GM12878 (cell line): Measurements from ENCODE around the gene CDC34. TPM values are rescaled to one million over a fixed set of nuclear protein-coding genes. Genes with fewer than 3 reads are reported as not detected.
A peak's percentile ranks its signal among the peaks of the same experiment; 100 is the strongest.

Source experiments
- CEBPB ChIP-seq, 2 experiments: fragments of 150-350 bp in 1 of 2; IDR thresholded peaks; 2 replicates each; pipeline ENCODE4 v1.6.1; 2012 to 2014; ENCODE audit warnings: low read depth in 2 of 2, low read length in 2 of 2, borderline replicate concordance in 1 of 2, inconsistent platforms in 1 of 2
- E2F8 ChIP-seq: fragments of 450-650 bp; IDR thresholded peaks from 2 replicates; pipeline ENCODE4 v1.6.1; 2018; ENCODE audit warnings: mild to moderate bottlenecking, low read depth, moderate library complexity; ENCODE audit not compliant: partially characterized antibody
- JUND ChIP-seq: IDR thresholded peaks from 2 replicates; pipeline ENCODE4 v1.6.1; 2012; ENCODE audit warnings: low read depth, mild to moderate bottlenecking, low read length, improper control_type of control experiment, moderate library complexity
- MYC ChIP-seq: IDR thresholded peaks from 2 replicates; pipeline ENCODE4 v1.6.1; 2011; ENCODE audit warnings: mild to moderate bottlenecking, low read length, moderate library complexity, inconsistent platforms; ENCODE audit not compliant: insufficient read depth, insufficient replicate concordance, insufficient read length, severe bottlenecking
- NR2C2 ChIP-seq: IDR thresholded peaks from 2 replicates; pipeline ENCODE4 v1.6.1; 2011; ENCODE audit warnings: borderline replicate concordance, low read depth; ENCODE audit not compliant: control insufficient read depth, insufficient read length
- PKNOX1 ChIP-seq: fragments of 450-650 bp; IDR thresholded peaks from 2 replicates; pipeline ENCODE4 v1.6.1; 2016; ENCODE audit warnings: mild to moderate bottlenecking
- PML ChIP-seq: IDR thresholded peaks from 2 replicates; pipeline ENCODE4 v1.6.1; 2012; ENCODE audit warnings: low read length, inconsistent platforms
- POLR2AphosphoS2 ChIP-seq: IDR thresholded peaks from 2 replicates; pipeline ENCODE4 v1.6.1; 2011; ENCODE audit warnings: low read depth, mild to moderate bottlenecking, low read length, improper control_type of control experiment, moderate library complexity
- RFX5 ChIP-seq: IDR thresholded peaks from 2 replicates; pipeline ENCODE4 v1.6.1; 2011; ENCODE audit warnings: low read depth, low read length, improper control_type of control experiment
- SMARCA5 ChIP-seq: fragments of 450-650 bp; IDR thresholded peaks from 2 replicates; pipeline ENCODE4 v1.6.1; 2017; ENCODE audit warnings: mild to moderate bottlenecking
- STAT1 ChIP-seq: fragments of 450-650 bp; conservative IDR thresholded peaks from 2 replicates; pipeline ENCODE4 v1.6.1; 2014; ENCODE audit warnings: antibody characterized with exemption, mild to moderate bottlenecking
- ZBTB4 ChIP-seq: fragments of 450-650 bp; formaldehyde crosslinking; IDR thresholded peaks from 2 replicates; pipeline ENCODE4 v1.4.0; 2022; ENCODE audit warnings: mild to moderate bottlenecking, moderate library complexity
- ZBTB40 ChIP-seq: fragments of 450-650 bp; IDR thresholded peaks from 2 replicates; pipeline ENCODE4 v1.6.1; 2016; ENCODE audit warnings: mild to moderate bottlenecking, moderate library complexity, borderline replicate concordance
- ZSCAN29 ChIP-seq: fragments of 450-650 bp; IDR thresholded peaks from 2 replicates; pipeline ENCODE4 v1.6.1; 2017; ENCODE audit warnings: mild to moderate bottlenecking, moderate library complexity
- polyA plus RNA-seq, 11 experiments: library from polyadenylated mRNA; depleted of rRNA in 4 of 11; unstranded in 6 of 11; stranded (reverse) in 5 of 11; fragments of >200 nt; fragmentation: Nextera tagmentation in 4 of 11; fragmentation: Illumina TruSeq in 1 of 11; extraction: Ambion mirVana in 4 of 11; extraction: Trizol in 1 of 11; gene quantifications; 1 replicate in 1 of 11; 2 replicates in 10 of 11; pipeline versions ENCODE4 v1.2.1 to v1.2.3, GENCODE V29; 2011 to 2016; ENCODE audit warnings: inconsistent platforms in 2 of 11, missing spikeins in 2 of 11, low read depth in 1 of 11
- total RNA-seq, 4 experiments: library from RNA; depleted of rRNA in 3 of 4; stranded (reverse); fragments of >200 nt in 3 of 4; fragmentation: Illumina TruSeq in 1 of 4; extraction: Trizol in 1 of 4; gene quantifications; 2 replicates each; pipeline versions ENCODE4 v1.2.1 to v1.2.3, GENCODE V29; 2013 to 2021
- TF ChIP-seq, protein P1 (sequence below): IDR thresholded peaks from 2 replicates; pipeline ENCODE4 v1.6.1; 2011; ENCODE audit warnings: borderline replicate concordance, low read depth, mild to moderate bottlenecking, moderate library complexity, mixed read lengths, low read length; ENCODE audit not compliant: insufficient read depth; ENCODE audit errors: extremely low read length

The CDC34 gene
- total and polyA plus RNA-seq, 10 of the 15 experiments (the other 5 are each of a cell fraction or from before 2014, with no cell fraction given): 0.31 to 48.9 (median 28.5) TPM

DNA sequence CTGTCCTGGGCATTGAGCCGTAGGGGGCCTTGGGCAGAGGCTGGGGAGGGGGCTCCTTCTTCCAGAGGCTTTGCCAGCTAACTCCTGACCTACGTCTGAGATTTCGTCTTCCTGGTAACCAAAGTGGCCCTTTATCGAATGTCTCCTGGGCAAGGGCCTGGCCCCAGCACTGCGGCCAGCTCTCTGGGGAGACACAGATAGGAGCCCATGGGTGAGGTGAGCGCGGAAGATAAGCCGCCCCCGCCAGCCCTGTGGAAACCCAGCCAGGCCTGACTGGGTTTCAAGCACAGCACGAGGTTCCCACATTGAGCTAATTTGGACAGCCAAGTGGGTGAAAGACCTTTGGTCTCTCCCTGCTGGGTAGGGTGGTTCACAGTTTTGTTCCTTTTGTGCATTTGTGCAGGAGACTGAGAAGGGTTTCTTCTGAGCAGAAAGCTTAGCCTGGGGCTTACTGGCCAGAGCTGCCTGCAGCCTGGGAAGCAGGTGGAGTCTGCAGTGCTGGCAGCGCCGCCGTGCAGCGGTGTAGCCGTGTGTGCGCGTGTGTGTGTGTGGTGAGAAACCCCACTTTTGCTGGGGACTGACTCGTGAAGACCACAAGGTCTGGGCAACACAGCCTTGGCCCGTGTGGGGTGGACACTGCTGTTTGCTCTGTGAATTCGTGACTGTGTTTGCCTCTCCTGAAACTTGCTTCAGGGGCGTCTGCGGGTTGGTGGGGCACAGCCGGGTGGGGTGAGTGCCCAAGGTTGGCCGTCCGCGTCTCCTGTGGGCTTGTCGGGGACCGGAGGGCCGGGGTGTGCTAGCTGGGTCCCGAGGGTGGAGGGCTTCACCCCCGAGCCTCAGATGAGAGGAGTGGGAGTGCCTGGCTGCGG is 43.3 kb downstream of the CDC34 start (continued):
- TF ChIP-seq ZBTB40 (no peak), ZSCAN29 (no peak), JUND (no peak), CEBPB (IDR thresholded peaks at IDR 0.05; ENCODE audit: borderline replicate concordance in 1 of 2, low read depth in 2 of 2, low read length in 2 of 2) (no peak), NR2C2 (no peak), RFX5 (no peak), E2F8 (no peak), STAT1 (no peak), PML (no peak), PKNOX1 (no peak), ZBTB4 (no peak), MYC (no peak), SMARCA5 (peak; percentile 32; the same call in 1 of the 2 replicates), POLR2AphosphoS2 (no peak)
- TF ChIP-seq, protein P1, sequence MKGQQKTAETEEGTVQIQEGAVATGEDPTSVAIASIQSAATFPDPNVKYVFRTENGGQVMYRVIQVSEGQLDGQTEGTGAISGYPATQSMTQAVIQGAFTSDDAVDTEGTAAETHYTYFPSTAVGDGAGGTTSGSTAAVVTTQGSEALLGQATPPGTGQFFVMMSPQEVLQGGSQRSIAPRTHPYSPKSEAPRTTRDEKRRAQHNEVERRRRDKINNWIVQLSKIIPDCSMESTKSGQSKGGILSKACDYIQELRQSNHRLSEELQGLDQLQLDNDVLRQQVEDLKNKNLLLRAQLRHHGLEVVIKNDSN: no peak
